DMS 273 (cell line): Measurements from ENCODE around the gene KRT6A.
"Not testable (repeated sequence)": the region's sequence is repeated elsewhere in the genome, so short reads cannot be mapped to it uniquely, and the experiment has no call there.

Source experiments
- DNase-seq: peaks from one replicate; lab custom pipeline; 2025; ENCODE audit not compliant: unreplicated experiment; lab: John Stamatoyannopoulos, UW

Gene KRT6A

DNA sequence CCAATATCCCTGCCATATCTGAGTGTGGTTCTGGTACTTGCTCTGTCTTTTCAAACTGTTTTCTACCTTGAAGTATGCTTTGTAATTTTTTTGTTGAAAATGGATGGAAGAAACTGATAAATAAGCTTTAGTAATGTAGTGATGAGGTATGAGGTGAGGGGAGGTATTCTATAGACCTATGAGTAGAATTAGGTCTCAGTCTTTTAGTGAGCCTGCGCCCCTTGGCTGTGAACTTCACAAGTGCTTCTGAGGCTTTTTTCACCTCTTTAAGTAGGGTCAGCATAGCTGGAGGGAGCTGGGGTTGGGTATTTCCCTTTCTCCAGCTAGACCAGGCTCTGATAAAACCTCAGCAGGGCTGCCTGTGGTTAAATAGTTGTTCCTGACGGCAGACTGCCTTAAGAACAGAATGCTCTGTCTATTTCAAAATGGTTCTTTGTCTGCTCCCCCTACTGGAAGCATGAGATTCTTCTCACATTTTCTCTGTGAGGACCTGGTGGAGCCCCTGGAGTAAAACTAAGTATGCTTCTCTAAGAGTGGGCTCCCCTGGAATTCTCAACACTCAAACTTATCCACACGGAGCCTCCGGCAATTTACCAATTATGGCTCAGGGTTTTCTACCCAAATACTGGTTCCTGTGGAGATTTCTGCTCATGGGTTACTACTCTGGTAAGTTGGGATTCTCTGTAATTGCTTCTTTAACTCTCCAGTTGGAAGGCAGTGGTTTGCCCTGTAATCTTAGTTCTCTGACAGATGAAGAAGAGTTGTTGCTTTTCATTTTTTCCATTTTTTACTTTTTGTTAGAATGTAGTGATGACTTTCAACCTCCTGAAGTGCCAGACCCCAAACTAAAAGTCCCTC lies 14.0 kb upstream of the KRT6A start:
- DNase-seq: peak; percentile 51

DNA sequence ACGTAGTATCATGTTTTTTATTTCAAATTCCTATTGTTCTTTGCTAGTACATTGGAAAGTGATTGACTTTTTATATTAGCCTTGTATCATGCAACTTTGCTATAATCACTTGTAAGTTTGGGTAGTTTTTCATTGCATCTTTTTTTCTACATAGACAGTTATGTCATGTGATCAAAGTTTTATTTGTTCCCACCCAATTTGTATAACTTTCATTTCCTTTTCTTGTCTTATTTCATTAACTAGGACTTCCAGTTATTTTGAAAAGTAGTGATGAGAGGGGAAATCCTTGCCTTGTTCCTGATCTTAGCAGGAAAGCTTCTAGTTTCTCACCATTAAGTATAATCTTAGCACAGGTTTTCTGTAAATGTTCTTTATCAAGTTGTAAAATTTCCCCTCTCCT lies 9.8 kb upstream of the KRT6A start:
- no peak for DNase-seq

DNA sequence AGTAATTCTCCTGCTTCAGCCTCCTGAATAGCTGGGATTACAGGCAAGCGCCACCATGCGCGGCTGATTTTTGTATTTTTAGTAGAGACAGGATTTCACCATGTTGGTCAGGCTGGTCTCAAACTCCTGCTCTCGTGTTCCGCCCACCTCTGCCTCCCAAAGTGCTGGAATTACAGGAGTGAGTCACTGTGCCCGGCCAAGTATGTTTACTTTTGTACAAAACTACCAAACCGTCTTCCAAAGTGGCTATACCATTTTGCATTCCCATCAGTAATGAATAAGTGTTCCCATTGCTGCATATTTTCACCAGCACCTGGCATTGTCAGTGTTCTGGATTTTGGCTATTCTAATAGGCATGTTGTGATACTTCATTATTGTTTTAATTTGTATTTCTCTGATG lies 8.4 kb upstream of the KRT6A start:
- DNase-seq: no peak

DNA sequence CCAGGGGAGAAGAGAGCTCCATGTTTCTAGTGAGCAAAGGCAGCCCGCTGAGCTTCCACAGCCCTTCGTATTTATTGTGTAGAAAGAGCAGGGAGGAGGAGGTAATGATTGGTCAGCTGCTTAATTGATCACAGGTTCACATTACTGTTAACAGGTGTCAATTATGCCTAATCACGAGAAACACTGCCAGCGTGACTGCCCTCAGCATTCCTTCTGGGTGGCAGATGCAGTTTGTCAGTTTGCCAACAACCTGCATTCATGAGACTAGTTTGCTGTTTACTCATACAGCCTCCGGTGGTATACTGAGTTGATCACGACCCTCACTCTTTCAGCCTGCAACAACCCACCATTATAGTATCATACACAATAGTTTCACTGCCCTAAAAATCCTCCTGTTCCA lies 7.5 kb upstream of the KRT6A start:
- DNase-seq: not testable (repeated sequence)

DNA sequence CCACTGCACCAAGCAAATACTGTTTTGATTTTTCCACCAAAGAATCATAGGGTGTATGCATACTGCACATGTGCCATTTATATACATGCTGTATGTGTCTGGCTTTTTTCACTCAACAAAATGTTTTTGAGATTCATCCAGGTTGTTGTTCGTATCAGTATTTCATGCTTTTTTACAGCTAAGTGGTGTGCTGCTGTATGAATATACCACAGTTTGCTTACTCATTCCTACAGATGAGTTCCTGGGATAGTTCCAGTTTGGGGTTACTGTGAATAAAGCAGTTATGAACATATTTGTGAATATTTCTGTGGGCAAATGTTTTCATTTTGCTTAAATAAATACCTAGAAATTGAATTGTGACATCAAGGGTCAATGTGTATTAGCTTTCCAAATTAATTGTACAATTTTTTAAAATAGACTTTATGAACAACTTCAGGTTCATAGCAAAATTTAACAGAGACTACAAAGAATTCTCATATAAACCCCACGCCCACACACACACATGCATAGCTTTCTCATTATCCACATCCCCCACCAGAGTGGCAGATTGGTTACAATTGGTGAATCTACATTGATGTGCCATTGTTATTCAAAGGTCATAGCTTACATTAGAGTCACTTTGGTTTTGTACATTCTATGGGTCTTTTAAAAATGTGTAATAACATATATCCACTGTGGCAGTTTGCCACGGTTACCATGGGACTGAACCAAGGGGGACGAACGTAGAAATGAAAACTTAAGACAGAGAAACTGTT lies 6.9 kb upstream of the KRT6A start:
- DNase-seq: no peak

DNA sequence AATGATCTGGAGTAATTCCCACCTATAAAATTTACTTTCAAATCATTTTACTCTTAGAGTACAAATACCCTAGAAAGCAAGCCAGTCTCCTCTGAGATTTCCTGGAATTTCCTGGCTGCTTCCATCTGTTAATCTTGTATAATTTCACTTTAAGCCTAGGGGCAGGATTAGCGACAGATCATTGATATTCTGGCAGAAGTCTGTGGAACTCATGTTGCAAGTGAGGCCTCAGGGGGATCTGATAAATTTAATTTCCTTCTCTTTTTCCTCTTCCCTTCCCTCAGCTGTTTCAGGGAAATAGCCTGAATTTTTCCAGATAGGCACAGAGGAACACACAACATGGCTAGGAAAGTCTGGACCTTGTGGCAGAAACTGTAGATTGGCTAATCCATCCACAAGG lies 5.9 kb upstream of the KRT6A start:
- no peak for DNase-seq

DNA sequence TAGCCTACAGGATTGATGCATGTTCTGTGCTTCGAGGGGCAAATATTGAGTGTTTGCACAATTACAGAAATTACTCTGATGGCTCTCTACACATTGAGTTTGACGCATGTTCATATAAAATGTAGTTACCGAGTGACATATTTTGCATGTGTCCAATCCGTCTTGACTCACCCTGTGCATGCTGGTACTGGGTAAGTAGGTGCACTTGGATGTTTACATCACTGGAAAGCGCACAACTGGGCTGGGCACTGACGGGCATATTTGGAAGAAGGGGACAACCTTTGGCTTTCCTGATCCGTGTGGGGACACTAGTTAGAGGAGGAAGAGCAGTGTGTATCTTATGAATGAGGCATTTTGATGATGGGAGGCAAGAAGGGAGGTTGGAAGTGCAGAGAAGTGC lies 4.9 kb upstream of the KRT6A start:
- DNase-seq: no peak

DNA sequence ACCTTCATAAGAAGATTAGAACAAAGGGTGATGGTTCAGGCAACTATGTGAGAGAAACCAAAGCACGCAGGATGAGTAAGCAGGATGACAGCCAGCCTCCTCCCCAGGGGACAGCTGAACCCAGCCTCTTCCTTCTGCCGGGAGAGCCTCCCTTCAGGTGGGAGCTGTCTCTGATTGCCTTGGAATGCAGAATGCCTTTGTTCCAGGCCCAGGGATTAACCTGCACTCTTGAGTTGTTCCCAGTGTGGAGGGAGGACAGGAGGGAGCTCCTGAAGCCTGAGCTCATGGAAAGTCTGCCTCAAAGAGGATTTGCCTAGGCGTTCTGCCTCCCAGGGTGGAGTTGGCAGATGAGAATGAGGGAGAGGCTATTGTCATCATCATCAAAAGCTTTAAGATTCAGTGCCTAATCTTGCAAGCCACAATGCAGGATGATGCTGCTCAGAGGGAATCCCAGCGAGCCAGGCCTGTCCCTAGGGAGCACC lies 3.6 kb upstream of the KRT6A start:
- DNase-seq: no peak

DNA sequence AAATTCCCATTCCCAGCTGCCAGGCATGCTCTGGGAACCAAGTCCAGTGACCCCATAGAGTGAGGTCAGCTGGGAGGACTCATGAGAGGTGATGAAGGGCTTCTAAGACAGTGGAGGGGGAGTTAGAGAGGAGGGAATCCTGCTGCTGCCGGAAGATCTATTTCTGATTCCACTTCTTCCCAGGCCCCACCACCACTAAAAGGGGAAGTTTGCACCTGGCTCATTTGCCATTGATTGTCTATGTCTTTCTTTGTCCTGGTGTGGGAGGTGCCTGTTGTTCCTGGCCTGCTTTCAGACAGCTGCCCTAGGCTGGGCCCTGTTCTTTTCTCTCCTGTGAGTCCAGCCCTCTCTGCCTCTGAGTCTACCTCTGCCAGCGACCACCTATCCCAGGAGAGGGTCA lies 3.0 kb upstream of the KRT6A start:
- no peak for DNase-seq

DNA sequence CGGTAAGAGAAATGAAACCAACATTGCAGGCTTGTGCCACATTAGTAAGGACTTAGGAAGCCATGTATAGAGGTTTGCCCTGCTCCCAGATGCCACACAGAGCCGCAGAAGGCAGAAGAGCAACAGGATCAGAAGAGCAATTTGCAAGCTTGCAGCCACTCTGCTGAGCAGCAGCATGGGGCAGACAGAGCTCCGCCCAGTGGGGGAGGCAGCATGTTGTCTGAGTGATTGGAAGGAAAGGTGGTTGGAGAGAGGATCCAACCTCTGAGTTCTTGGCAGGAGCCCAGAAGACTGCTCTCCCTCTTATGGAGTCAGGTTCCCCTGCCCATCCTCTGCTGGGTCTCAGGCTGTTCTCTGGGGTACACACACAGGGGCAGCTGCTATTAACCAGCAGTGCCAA lies 2.3 kb upstream of the KRT6A start:
- DNase-seq: peak; percentile 83

DNA sequence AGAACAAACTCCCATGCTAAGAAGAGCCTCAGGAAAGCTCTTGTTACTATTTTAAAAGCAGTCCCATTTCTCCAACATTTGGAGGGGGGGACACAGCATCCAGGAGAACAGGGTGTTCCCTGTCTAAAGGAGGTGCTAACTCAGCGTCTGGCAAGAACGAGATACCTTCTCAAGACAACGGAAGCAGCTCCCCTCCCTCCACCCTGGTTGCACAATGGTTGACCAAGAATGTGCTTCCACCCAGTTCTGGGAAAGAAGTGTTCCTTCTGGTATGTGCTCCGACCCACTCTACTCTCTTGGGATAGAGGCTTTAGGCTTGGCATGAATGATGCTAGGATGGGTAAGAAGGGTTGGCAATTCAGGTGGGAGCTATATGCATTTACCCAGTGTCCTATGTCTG lies 1.5 kb upstream of the KRT6A start:
- DNase-seq: no peak

DNA sequence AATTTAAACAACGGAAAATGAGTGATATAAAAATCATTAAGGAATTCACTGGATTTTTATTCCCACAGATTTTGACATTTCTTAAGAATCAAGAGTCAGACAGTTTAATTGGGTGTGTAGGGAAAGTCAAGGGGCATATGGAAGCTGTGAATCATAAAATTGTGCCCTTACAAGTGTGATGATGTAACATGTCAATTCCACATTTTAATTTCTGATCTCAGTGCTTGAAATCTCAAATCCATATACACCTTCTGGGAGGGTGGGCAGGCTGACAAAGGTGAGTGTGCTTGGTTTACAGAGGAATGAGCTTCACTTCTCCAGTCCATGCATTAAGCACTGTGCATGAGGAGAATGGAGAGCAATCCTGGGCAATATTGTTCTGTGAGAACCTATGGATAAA lies 1.0 kb upstream of the KRT6A start:
- DNase-seq: no peak

DNA sequence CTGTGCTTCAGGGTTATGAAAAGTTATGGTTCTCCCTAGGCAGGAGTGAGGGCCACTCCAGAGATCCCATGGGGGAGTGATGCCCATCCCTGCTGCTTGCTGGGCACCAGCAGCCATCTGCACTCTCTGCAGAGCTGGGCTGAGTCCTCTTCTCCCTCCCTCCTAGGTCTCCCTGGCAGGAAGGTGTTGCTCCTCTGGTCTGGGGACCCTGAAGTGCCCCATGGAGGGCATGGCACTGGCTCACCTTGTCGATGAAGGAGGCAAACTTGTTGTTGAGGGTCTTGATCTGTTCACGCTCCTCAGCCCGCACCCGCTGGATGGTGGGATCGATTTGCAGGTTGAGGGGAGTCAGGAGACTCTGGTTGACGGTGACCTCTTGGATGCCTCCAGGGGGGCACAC lies 652 bp downstream of the KRT6A start:
- not testable (repeated sequence) for DNase-seq

DNA sequence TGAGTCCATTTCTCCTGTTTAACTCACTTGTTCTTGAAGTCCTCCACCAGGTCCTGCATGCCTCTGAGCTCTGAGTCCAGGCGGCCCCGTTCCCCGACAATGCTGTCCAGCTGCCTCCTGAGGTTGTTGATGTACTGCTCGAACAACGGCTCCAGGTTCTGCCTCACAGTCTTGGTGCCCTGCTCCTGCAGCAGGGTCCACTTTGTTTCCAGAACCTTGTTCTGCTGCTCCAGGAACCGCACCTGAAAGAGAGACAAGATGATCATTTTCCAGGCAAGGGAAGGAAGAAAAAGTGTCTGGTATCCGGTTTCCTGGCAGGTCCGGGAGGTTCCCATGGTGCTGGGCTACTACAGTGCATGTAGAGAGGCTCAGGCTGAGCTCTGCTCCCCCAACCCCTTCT lies 1.6 kb downstream of the KRT6A start:
- DNase-seq: not testable (repeated sequence)

DNA sequence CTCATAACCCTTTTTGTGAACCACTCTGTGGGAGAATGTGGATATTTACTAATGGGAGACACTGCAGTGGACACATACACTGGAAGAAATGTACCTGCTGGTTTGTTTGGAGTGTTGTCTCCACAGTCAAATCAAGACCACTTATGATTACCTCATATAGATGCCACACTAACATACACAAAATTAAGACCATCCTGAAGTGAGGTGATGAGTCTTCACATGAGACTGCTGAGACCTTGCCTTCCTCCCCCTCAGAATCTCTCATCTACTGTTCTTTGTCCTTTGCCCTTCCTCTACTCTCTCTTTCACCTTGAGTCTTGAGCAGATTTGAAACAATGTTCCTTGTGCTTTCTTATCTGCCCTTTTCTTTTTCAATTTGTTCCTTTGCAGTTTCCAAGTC lies 4.3 kb downstream of the KRT6A start:
- no peak for DNase-seq

DNA sequence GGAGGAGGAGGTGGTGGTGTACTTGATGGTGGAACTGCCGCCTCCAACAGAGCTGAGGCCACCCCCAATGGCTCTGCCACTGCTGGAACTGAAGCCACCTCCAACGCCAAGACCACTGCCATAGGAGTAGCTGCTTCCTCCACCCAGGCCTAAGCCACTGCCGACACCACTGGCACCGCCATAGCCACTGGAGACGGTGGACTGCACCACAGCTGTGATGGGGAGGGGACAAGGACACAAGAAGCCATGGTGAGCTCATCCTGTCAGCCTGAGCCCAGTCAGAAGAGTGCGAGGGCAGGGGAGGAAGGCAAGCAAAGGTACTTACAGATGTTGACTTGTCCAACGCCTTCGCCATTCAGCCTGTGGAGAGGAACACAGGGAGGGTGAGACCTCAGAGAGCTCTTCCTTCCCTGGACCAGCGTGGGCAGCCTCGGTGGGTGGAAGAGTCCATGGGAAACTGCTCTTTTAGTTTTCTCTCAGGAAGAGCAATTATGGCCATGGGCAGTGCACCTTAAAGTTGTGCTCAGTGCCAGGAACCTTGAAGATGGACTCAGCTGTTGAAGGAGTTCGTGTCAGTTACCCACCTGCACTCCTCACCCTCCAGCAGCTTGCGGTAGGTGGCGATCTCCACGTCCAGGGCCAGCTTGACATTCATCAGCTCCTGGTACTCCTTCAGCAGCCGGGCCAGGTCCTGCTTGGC lies 5.2 kb downstream of the KRT6A start:
- not testable (repeated sequence) for DNase-seq

DNA sequence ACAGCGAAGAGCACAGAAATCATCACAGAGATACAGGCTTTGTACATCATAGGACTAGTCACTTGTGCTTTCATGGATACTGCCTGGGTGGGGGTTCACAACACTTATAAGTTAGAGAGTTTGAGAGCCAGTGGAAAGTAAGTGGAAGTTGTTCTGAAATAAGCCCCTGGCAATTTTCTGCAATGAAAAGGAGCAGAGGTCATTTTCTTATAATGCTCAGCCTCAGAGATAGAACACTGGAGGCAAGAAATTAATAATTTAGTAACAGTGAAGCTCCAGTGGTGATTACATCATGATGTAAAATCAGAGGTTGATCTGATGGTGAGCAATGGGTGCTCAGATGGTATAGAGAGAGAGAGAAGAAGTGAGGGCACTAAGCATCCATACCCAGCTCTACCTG lies 5.8 kb downstream of the KRT6A start:
- DNase-seq: no peak

DNA sequence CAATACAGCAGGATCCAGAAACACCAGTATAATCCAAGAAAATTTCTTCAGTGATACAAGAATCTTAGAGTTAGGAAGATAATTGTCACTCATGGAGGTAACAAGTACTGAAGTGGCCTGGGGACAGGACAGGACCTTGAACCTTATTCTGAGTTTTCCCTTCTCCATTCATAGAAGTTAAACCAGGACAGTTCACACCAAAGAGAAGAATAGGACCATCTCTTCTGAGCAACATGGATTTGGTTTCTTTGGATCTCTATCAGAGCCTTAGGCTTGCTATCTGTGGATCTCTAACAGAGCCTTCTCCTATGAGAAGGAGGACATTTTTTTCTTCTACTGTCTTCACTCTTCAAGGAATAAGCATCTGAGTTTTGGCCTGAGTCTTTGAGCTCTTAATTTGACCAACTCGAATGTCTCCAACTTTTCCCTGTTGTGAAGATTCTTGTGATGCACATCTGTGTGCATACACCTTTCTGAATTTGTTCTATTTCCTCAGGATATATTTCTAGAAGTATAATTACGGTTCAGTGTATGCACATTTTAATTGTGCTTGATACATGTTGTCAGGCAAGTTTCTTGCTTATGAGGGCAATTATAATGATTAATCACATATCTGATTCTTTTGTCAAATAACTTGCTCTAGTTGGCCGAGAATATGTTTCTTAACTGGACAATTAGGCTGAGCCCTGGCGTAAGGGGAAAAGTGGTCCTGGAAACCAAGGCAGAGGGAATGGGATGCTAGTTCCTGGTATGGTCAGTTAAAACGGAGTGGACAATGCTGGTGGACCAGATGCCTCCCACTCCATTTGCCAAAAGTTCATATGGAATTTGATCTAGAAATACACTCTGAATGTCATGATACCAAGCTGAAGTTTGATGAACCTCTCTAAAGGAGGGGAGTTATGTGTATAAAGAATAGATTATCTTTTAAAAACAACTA lies 6.6 kb downstream of the KRT6A start:
- DNase-seq: no peak

DNA sequence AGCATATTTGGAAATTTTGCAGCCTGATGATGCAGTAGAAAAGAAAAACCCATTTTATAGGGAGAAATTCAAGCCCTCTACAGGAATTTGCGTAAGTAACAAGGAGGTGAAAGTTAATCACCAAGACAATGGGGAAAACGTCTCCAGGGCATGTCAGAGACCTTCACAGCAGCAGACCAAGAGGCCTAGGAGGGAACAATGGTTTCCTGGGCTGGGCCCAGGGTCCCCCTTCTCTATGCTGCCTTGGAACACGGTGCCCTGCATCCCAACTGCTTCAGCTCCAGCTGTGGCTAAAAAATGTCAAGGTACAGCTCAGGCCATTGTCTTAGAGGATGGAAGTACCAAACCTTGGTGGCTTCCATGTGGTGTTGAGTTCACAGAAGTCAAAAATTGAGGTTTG lies 13.0 kb downstream of the KRT6A start:
- no peak for DNase-seq

DNA sequence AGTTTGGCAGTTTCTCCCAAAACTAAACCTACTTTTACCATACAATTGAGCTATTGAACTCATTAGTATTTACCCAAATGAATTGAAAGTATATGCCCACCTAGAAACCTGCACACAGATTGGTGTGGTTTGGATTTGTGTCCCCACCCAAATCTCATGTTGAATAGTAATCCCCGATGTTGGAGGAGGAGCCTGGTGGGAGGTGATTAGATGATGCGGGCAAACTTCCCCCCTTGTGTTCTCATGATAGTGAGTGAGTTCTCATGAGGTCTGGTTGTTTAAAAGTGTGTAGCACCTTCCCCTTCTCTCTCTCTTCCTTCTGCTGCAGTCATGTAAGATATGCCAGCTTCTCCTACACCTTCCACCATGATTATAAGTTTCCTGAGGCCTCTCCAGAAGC lies 15.4 kb downstream of the KRT6A start:
- no peak for DNase-seq

DNA sequence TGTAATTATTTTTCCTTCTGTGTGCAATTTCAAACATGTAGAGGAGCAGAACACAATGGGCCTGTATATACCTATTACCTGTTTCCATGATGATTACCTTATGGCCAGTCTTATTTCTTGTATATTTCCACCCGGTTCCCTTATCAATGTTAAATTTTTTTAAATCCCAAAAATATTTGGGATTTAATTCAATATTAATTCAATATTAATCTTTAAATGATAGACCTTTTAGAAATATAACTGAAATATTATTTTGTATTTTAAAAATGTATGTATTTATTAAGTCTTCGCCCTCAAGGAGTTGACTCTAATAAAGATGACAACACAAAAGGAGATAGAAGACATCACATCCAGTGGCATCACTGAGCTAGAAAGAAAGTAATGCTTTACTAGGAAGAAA lies 18.8 kb downstream of the KRT6A start:
- DNase-seq: no peak
